Measurements from ENCODE around the gene QRICH1. TPM values are rescaled to one million over a fixed set of nuclear protein-coding genes. Genes with fewer than 3 reads are reported as not detected.

The QRICH1 gene
- total and polyA plus RNA-seq, 2 of the 13 experiments (the other 11 are each of a cell fraction or from before 2014, with no cell fraction given): 52.6 to 102 TPM

DNA sequence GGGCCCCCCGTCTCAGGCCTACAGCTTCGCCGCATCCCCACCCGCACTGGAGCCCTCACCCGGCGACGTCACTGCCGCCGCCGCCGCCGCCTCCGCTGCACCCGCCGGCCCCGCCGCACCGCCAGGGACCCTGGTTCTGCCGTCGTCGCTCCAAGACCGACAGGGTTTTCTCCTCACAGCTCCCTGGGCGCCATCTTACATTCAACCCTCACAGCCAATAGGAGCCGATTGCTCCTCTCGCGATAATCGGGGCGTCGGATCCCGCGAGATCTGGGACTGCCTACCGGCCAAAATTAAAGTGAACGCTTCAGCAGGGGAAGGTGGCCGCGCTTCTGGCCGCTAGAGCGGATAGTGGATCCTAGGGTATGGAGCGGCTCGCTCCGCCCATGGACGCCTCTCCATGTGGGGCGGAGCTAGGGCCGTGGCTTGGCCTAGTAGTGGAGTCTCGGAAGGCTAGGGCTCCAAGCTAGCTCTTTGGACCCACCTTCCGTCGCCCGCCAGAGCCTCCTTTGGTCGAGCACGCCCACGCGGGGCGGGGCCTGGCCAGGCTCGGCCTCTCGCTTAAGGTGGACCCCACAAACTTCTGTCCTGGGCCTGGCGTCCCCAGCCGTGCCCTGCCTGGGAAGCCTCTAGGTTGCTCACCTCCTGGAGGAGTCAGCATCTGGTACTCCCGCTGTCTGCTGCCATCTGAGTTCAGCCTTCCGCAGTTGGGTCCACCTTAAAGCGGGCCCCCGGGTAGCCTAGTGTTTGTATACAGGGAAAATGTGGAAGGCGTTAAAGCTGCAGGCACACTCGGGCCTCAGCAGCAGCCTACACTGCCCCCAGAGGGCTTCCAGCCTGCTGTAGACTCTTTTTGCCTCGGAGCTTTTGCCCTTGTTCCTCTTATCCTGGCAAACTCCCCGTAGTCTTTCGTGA lies at the start of gene QRICH1 (continued):
- TF ChIP-seq ZNF557 (CRISPR knock-in tag; IDR thresholded peaks at IDR 0.05) (no peak), ZSCAN20 (CRISPR knock-in tag; IDR thresholded peaks at IDR 0.05; ENCODE audit: borderline replicate concordance) (no peak), SIX4 (CRISPR knock-in tag; IDR thresholded peaks at IDR 0.05) (no peak), NFYC (CRISPR knock-in tag; IDR thresholded peaks at IDR 0.05) (peak; percentile 88), PHF20 (CRISPR knock-in tag; IDR thresholded peaks at IDR 0.05) (peak; percentile 54), ZFP1 (CRISPR knock-in tag; IDR thresholded peaks at IDR 0.05) (peak; percentile 59), ZBTB1 (CRISPR knock-in tag; IDR thresholded peaks at IDR 0.05; ENCODE audit: borderline replicate concordance) (no peak), ZNF619 (CRISPR knock-in tag; IDR thresholded peaks at IDR 0.05) (peak; percentile 74; the same call in 1 of the 2 replicates), GPN1 (CRISPR knock-in tag; IDR thresholded peaks at IDR 0.05; ENCODE audit: borderline replicate concordance) (no peak), ELF4 (CRISPR knock-in tag; IDR thresholded peaks at IDR 0.05; ENCODE audit: borderline replicate concordance) (peak; percentile 78; the same call in 1 of the 2 replicates), WIZ (CRISPR knock-in tag; IDR thresholded peaks at IDR 0.05) (peak; percentile 48; the same call in 1 of the 2 replicates), PCBP1 (IDR thresholded peaks at IDR 0.05; ENCODE audit: borderline replicate concordance, low read depth, low read length) (no peak), KLF6 (CRISPR knock-in tag; IDR thresholded peaks at IDR 0.05) (peak; percentile 70), ZNF83 (CRISPR knock-in tag; IDR thresholded peaks at IDR 0.05; ENCODE audit: borderline replicate concordance) (no peak; the same call in 1 of the 2 replicates), SALL1 (CRISPR knock-in tag; IDR thresholded peaks at IDR 0.05) (peak; percentile 56), SSRP1 (CRISPR knock-in tag; IDR thresholded peaks at IDR 0.05) (no peak), GTF2F1 (IDR thresholded peaks at IDR 0.05; ENCODE audit: low read length) (no peak)
- TF ChIP-seq, protein P1, sequence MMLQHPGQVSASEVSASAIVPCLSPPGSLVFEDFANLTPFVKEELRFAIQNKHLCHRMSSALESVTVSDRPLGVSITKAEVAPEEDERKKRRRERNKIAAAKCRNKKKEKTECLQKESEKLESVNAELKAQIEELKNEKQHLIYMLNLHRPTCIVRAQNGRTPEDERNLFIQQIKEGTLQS (CRISPR knock-in tag; IDR thresholded peaks at IDR 0.05): no peak
- TF ChIP-seq, protein P2, sequence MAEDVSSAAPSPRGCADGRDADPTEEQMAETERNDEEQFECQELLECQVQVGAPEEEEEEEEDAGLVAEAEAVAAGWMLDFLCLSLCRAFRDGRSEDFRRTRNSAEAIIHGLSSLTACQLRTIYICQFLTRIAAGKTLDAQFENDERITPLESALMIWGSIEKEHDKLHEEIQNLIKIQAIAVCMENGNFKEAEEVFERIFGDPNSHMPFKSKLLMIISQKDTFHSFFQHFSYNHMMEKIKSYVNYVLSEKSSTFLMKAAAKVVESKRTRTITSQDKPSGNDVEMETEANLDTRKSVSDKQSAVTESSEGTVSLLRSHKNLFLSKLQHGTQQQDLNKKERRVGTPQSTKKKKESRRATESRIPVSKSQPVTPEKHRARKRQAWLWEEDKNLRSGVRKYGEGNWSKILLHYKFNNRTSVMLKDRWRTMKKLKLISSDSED (CRISPR knock-in tag; IDR thresholded peaks at IDR 0.05): no peak
- TF ChIP-seq, protein P3, sequence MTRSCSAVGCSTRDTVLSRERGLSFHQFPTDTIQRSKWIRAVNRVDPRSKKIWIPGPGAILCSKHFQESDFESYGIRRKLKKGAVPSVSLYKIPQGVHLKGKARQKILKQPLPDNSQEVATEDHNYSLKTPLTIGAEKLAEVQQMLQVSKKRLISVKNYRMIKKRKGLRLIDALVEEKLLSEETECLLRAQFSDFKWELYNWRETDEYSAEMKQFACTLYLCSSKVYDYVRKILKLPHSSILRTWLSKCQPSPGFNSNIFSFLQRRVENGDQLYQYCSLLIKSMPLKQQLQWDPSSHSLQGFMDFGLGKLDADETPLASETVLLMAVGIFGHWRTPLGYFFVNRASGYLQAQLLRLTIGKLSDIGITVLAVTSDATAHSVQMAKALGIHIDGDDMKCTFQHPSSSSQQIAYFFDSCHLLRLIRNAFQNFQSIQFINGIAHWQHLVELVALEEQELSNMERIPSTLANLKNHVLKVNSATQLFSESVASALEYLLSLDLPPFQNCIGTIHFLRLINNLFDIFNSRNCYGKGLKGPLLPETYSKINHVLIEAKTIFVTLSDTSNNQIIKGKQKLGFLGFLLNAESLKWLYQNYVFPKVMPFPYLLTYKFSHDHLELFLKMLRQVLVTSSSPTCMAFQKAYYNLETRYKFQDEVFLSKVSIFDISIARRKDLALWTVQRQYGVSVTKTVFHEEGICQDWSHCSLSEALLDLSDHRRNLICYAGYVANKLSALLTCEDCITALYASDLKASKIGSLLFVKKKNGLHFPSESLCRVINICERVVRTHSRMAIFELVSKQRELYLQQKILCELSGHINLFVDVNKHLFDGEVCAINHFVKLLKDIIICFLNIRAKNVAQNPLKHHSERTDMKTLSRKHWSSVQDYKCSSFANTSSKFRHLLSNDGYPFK (CRISPR knock-in tag; IDR thresholded peaks at IDR 0.05; ENCODE audit: borderline replicate concordance): peak; percentile 77; the same call in 1 of the 2 replicates
- TF ChIP-seq, protein P4, sequence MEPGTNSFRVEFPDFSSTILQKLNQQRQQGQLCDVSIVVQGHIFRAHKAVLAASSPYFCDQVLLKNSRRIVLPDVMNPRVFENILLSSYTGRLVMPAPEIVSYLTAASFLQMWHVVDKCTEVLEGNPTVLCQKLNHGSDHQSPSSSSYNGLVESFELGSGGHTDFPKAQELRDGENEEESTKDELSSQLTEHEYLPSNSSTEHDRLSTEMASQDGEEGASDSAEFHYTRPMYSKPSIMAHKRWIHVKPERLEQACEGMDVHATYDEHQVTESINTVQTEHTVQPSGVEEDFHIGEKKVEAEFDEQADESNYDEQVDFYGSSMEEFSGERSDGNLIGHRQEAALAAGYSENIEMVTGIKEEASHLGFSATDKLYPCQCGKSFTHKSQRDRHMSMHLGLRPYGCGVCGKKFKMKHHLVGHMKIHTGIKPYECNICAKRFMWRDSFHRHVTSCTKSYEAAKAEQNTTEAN (CRISPR knock-in tag; conservative IDR thresholded peaks at IDR 0.05): no peak
- TF ChIP-seq, protein P5, sequence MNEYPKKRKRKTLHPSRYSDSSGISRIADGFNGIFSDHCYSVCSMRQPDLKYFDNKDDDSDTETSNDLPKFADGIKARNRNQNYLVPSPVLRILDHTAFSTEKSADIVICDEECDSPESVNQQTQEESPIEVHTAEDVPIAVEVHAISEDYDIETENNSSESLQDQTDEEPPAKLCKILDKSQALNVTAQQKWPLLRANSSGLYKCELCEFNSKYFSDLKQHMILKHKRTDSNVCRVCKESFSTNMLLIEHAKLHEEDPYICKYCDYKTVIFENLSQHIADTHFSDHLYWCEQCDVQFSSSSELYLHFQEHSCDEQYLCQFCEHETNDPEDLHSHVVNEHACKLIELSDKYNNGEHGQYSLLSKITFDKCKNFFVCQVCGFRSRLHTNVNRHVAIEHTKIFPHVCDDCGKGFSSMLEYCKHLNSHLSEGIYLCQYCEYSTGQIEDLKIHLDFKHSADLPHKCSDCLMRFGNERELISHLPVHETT (CRISPR knock-in tag; conservative IDR thresholded peaks at IDR 0.05): peak; percentile 79; the same call in 1 of the 2 replicates

Data from HepG2 (cell line).